Trophoblast cell (in vitro differentiated cells and primary cell): ENCODE results near the gene MLC1.
A peak's percentile ranks its signal among the peaks of the same experiment; 100 is the strongest.

Experiments used
- DNase-seq, 2 donors: peaks; one replicate each; pipeline ENCODE4 v3.0.0-alpha.2; 2016
- H2AFZ ChIP-seq: 2 replicates; pipeline ENCODE4 v1.6.1; 2013; ENCODE audit warnings: low read length, moderate library complexity, mild to moderate bottlenecking; ENCODE audit not compliant: insufficient read depth, poor library complexity
- H2AK5ac ChIP-seq: 2 replicates; pipeline ENCODE4 v1.6.1; 2013; ENCODE audit warnings: mild to moderate bottlenecking, low read length
- H2BK120ac ChIP-seq: 2 replicates; pipeline ENCODE4 v1.6.1; 2013; ENCODE audit warnings: low read length, mild to moderate bottlenecking, moderate library complexity; ENCODE audit not compliant: insufficient read depth, poor library complexity
- H2BK12ac ChIP-seq: 2 replicates; pipeline ENCODE4 v1.6.1; 2013; ENCODE audit warnings: mild to moderate bottlenecking, low read length, moderate library complexity
- H2BK5ac ChIP-seq: 2 replicates; pipeline ENCODE4 v1.6.1; 2013; ENCODE audit warnings: low read length, low read depth, moderate library complexity, mild to moderate bottlenecking; ENCODE audit not compliant: poor library complexity
- H3K14ac ChIP-seq: 2 replicates; pipeline ENCODE4 v1.6.1; 2013; ENCODE audit warnings: mild to moderate bottlenecking, low read length
- H3K18ac ChIP-seq: 2 replicates; pipeline ENCODE4 v1.6.1; 2013; ENCODE audit warnings: mild to moderate bottlenecking, low read length
- H3K23ac ChIP-seq: 2 replicates; pipeline ENCODE4 v1.6.1; 2013; ENCODE audit warnings: low read length
- H3K27ac ChIP-seq: 2 replicates; pipeline ENCODE4 v1.5.1; 2013; ENCODE audit warnings: low read depth, mild to moderate bottlenecking, inconsistent platforms, low read length, moderate library complexity
- H3K27me3 ChIP-seq: 2 replicates; pipeline ENCODE4 v1.6.1; 2013; ENCODE audit warnings: inconsistent platforms, mild to moderate bottlenecking, low read length, moderate library complexity; ENCODE audit not compliant: insufficient read depth
- H3K36me3 ChIP-seq, 2 experiments: 1 replicate in 1 of 2; 2 replicates in 1 of 2; pipeline ENCODE4 v1.6.1; 2013; ENCODE audit warnings: low read length in 2 of 2, mild to moderate bottlenecking in 2 of 2, moderate library complexity in 1 of 2; ENCODE audit not compliant: insufficient read depth in 2 of 2, control insufficient read depth in 1 of 2
- H3K4ac ChIP-seq: 2 replicates; pipeline ENCODE4 v1.6.1; 2013; ENCODE audit warnings: low read depth, mild to moderate bottlenecking, low read length, moderate library complexity
- H3K4me1 ChIP-seq, 2 experiments: 1 replicate in 1 of 2; 2 replicates in 1 of 2; pipeline ENCODE4 v1.6.1; 2013; ENCODE audit warnings: low read length in 2 of 2, mild to moderate bottlenecking in 2 of 2, moderate library complexity in 1 of 2; ENCODE audit not compliant: insufficient read depth in 2 of 2, control insufficient read depth in 1 of 2
- H3K4me2 ChIP-seq: 2 replicates; pipeline ENCODE4 v1.6.1; 2013; ENCODE audit warnings: inconsistent platforms, mild to moderate bottlenecking, low read length, moderate library complexity
- H3K4me3 ChIP-seq: 2 replicates; pipeline ENCODE4 v1.5.1; 2013; ENCODE audit warnings: mild to moderate bottlenecking, low read depth, low read length, inconsistent platforms
- H3K79me1 ChIP-seq: one replicate; pipeline ENCODE4 v1.6.1; 2013; ENCODE audit warnings: low read length
- H3K79me2 ChIP-seq: 2 replicates; pipeline ENCODE4 v1.6.1; 2013; ENCODE audit warnings: low read length, mild to moderate bottlenecking; ENCODE audit not compliant: control insufficient read depth, insufficient read depth, poor library complexity
- H3K9ac ChIP-seq: 2 replicates; pipeline ENCODE4 v1.6.1; 2013; ENCODE audit warnings: mild to moderate bottlenecking, low read length
- H3K9me3 ChIP-seq: 2 replicates; pipeline ENCODE4 v1.6.1; 2013; ENCODE audit warnings: low read depth, mild to moderate bottlenecking, control low read depth, inconsistent platforms, low read length; ENCODE audit not compliant: insufficient read depth
- H4K12ac ChIP-seq: 2 replicates; pipeline ENCODE4 v1.6.1; 2013; ENCODE audit warnings: low read depth, mild to moderate bottlenecking, low read length, moderate library complexity
- H4K8ac ChIP-seq: 2 replicates; pipeline ENCODE4 v1.6.1; 2013; ENCODE audit warnings: low read depth, mild to moderate bottlenecking, low read length, moderate library complexity
- H4K91ac ChIP-seq: one replicate; pipeline ENCODE4 v1.6.1; 2013; ENCODE audit warnings: low read depth, mild to moderate bottlenecking, low read length, moderate library complexity
- WGBS: extraction: QIAGEN DNeasy Blood & Tissue Kit; methylation state at CpG from one replicate; pipeline ENCODE4 v1.1.7; 2013; ENCODE audit warnings: missing lambda C conversion rate; ENCODE audit not compliant: insufficient read length, insufficient coverage; ENCODE audit errors: extremely low coverage; 5-methylcytosine and 5-hydroxymethylcytosine counted together

Gene MLC1

DNA sequence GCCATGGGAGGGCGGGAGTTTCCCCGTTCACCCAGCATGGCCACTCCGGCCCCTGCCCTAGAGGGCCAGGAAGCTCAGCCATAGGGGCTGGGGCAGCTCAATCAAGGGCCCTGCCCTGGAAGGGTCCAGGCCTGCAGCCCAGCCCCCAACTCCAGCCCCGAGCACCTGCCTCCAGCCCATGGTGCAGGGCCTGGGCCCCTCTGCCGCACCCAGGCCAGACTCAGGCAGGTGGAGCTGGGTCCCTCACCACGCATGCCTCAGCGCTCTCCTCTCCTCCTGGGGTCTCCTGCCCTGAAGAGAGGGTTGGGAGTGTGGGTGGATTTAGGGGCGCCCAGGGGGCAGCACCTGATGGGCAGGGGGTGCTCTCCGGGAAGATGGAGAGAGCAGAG lies 13.1 kb downstream of the MLC1 start:
- no peaks in the 10 kb centered on the region for H3K36me3 ChIP-seq
- no CpG with 5 or more reads among the region's 9 CpGs for WGBS
- H2BK120ac ChIP-seq, result no peak overlapping the region
- no peaks in the 10 kb centered on the region for H3K4me1 ChIP-seq
- no peak overlapping the region for H2AFZ ChIP-seq
- H2BK12ac ChIP-seq, result no peak overlapping the region
- H3K23ac ChIP-seq, result no peak overlapping the region
- no peak overlapping the region for H4K91ac ChIP-seq
- no peak overlapping the region for H3K14ac ChIP-seq
- peaks cover 4% of the 10 kb centered on the region for H3K9me3 ChIP-seq
- H3K27me3 ChIP-seq, result no peaks in the 10 kb centered on the region
- no peak overlapping the region for H4K12ac ChIP-seq
- H3K4me2 ChIP-seq, result no peak overlapping the region
- no peaks in the 10 kb centered on the region for H3K79me1 ChIP-seq
- H2AK5ac ChIP-seq, result no peak overlapping the region
- H3K18ac ChIP-seq, result no peak overlapping the region
- H3K4me3 ChIP-seq, result no peak overlapping the region
- H3K4ac ChIP-seq, result no peak overlapping the region
- no peak overlapping the region for H3K27ac ChIP-seq
- H3K9ac ChIP-seq, result no peak overlapping the region
- H4K8ac ChIP-seq, result no peak overlapping the region
- DNase-seq, result no peak
- H3K79me2 ChIP-seq, result no peaks in the 10 kb centered on the region
- no peak overlapping the region for H2BK5ac ChIP-seq

DNA sequence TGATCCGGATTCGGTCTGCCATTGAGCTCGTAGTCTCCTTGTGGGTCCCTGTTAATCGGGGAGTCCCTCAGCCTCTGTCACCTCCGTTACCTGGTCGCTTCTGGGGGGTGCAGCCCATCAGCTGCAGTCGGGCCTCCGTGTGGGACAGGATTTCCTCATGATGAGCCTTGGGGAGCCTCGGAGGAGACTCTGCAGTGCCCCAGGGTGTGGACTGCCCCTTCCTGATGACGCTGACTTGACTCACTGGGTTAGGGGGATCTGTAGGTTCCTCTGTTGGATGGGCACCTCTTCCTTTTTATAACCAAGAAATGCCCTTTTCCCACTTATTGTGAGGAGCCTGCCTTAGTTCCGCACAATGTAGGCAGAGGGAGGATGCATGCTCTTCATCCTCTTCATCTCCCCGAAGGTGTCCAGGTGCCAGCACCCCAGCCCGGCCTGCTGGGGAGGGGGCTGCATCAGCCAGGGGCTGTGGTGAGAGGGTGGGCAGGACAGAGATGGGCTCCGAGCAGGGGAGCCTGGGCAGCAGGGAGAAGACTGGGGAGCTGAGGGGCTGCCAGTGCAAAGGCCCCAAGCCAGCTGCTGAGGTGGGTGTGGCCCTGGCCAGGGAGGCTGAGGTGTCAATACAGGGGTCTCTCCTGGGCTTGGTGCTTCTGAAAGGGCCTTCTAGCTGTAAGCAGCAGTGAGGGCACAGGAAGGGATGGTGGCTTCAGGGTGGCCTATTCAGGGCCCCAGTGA lies 13.6 kb downstream of the MLC1 start:
- Histone ChIP-seq H4K8ac (no peak overlapping the region), H3K79me1 (no peaks in the 10 kb centered on the region), H2BK5ac (no peak overlapping the region), H3K23ac (no peak overlapping the region), H3K4me3 (no peak overlapping the region), H3K79me2 (no peaks in the 10 kb centered on the region), H4K91ac (no peak overlapping the region), H3K18ac (no peak overlapping the region), H3K27me3 (no peaks in the 10 kb centered on the region), H3K27ac (no peak overlapping the region), H3K14ac (no peak overlapping the region), H2BK120ac (no peak overlapping the region), H4K12ac (no peak overlapping the region), H3K36me3 (no peaks in the 10 kb centered on the region), H2AK5ac (no peak overlapping the region), H3K9ac (peak overlapping the region; percentile 16), H3K4me1 (no peaks in the 10 kb centered on the region), H2BK12ac (no peak overlapping the region), H3K4me2 (no peak overlapping the region), H2AFZ (no peak overlapping the region), H3K9me3 (peaks cover 5% of the 10 kb centered on the region), H3K4ac (no peak overlapping the region)
- DNase-seq, result no peak
- WGBS, result no CpG with 5 or more reads among the region's 14 CpGs

DNA sequence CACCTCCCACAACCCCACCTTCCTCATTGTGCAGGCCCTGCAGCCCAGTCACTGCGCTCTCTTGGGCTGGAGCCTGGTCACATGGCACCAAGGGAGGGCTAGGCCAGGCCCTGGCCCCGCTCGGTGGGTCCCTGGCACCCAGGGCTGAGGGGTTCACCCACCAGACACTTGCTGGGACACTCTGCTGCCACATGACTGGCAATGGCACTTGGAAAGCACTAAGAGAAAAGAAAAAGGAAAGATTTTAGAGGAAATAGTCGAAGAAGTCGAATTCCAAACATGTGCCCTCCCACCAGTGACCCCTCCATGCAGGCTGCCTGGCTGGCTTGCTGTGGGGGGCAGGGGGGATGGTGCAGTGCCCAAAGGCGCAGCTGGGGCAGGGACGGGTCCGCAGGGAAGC lies 14.9 kb downstream of the MLC1 start:
- Histone ChIP-seq H3K4me1 (no peaks in the 10 kb centered on the region), H3K9ac (no peak overlapping the region), H3K79me2 (no peaks in the 10 kb centered on the region), H4K12ac (no peak overlapping the region), H2BK120ac (no peak overlapping the region), H2AFZ (no peak overlapping the region), H3K79me1 (no peaks in the 10 kb centered on the region), H2BK12ac (no peak overlapping the region), H4K91ac (no peak overlapping the region), H3K9me3 (peaks cover 5% of the 10 kb centered on the region), H3K36me3 (no peaks in the 10 kb centered on the region), H3K27me3 (no peaks in the 10 kb centered on the region), H3K4ac (no peak overlapping the region), H3K4me2 (no peak overlapping the region), H3K14ac (peak overlapping the region; percentile 36), H2AK5ac (no peak overlapping the region), H3K4me3 (no peak overlapping the region), H3K23ac (no peak overlapping the region), H3K18ac (no peak overlapping the region), H2BK5ac (no peak overlapping the region), H4K8ac (no peak overlapping the region), H3K27ac (no peak overlapping the region)
- WGBS, result no CpG with 5 or more reads among the region's 8 CpGs
- no peak for DNase-seq

DNA sequence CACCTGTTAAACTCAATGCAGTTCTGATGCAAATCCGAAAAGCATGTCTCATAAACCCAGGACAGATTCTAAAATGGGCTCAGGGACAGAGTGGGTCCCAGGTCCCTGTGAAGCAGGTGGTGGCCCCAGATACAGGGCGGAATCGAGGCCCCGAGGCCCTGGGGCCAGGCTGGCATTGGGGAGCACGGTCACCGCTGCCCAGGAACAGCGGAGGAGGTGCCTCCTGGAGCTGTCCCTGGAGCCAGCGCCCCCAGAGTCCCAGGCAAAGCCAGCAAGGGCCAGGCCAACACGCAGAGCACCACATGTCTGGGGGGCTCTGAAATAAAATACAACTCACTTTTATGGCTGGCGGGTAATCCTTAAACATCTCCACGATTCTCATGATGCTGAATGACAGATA lies 17.1 kb downstream of the MLC1 start:
- no CpG with 5 or more reads among the region's 11 CpGs for WGBS
- Histone ChIP-seq H3K27ac (no peak overlapping the region), H3K27me3 (no peaks in the 10 kb centered on the region), H3K4ac (no peak overlapping the region), H3K4me3 (no peak overlapping the region), H3K23ac (no peak overlapping the region), H3K9me3 (peaks cover 3% of the 10 kb centered on the region), H3K36me3 (no peaks in the 10 kb centered on the region), H4K12ac (no peak overlapping the region), H2AK5ac (no peak overlapping the region), H2BK120ac (no peak overlapping the region), H2BK12ac (no peak overlapping the region), H4K8ac (no peak overlapping the region), H4K91ac (no peak overlapping the region), H3K4me2 (no peak overlapping the region), H3K79me1 (no peaks in the 10 kb centered on the region), H3K79me2 (no peaks in the 10 kb centered on the region), H2AFZ (no peak overlapping the region), H3K14ac (no peak overlapping the region), H3K18ac (no peak overlapping the region), H3K9ac (no peak overlapping the region), H2BK5ac (no peak overlapping the region), H3K4me1 (no peaks in the 10 kb centered on the region)
- no peak for DNase-seq
